Tibial nerve (tissue), 4 donors: ENCODE results near the gene AGXT2.

ENCODE experiments used
- CTCF ChIP-seq, 5 experiments: fragments of 200-600 bp in 3 of 5; fragments of 450-650 bp in 2 of 5; sonication (generic) in 3 of 5; IDR thresholded peaks; one replicate each; pipeline ENCODE4 v1.5.1; 2016 to 2019; ENCODE audit warnings: antibody characterized with exemption in 5 of 5, mild to moderate bottlenecking in 3 of 5, moderate library complexity in 2 of 5
- EP300 ChIP-seq, 2 donors: sonication (generic); formaldehyde crosslinking; IDR thresholded peaks; one replicate each; pipeline ENCODE4 v1.6.1; 2017; ENCODE audit warnings: antibody characterized with exemption in 2 of 2, mild to moderate bottlenecking in 1 of 2
- POLR2A ChIP-seq, 2 donors: fragments of 450-650 bp; IDR thresholded peaks; one replicate each; pipeline ENCODE4 v1.6.1; 2017; ENCODE audit warnings: antibody characterized with exemption in 2 of 2, mild to moderate bottlenecking in 2 of 2, moderate library complexity in 2 of 2

- TF ChIP-seq CTCF (IDR thresholded peaks at IDR 0.05) (no peak), POLR2A (IDR thresholded peaks at IDR 0.05) (no peak), EP300 (IDR thresholded peaks at IDR 0.05) (no peak)
Measured at GRCh38 chr5:34996261-34996660, 51.5 kb downstream of the AGXT2 start.
